SK-N-SH (cell line): ENCODE results near the gene ADAMTS9. TPM values are rescaled to one million over a fixed set of nuclear protein-coding genes. Genes with fewer than 3 reads are reported as not detected.

ENCODE experiments used
- CTCF ChIA-PET: fragments of 300-600, 350-600 bp; formaldehyde crosslinking; extraction: SDS; loops from one replicate; lab custom pipeline; 2021; lab: Yijun Ruan, JAX
- POLR2A ChIA-PET: fragments of 350-600 bp; sonication (Branson Sonifier 250); formaldehyde crosslinking; extraction: SDS; loops from one replicate; lab custom pipeline; 2020; ENCODE audit warnings: antibody characterized with exemption, inconsistent platforms; lab: Yijun Ruan, JAX
- DNase-seq: peaks from one replicate; pipeline ENCODE4 v3.0.0; 2012
- H2AFZ ChIP-seq: fragments of 200-600 bp; sonication (generic); 2 replicates; pipeline ENCODE4 v1.8.1; 2016; ENCODE audit warnings: antibody characterized with exemption, mild to moderate bottlenecking, low read depth
- H3F3A ChIP-seq: fragments of 200-600 bp; sonication (generic); replicated peaks from 2 replicates; pipeline ENCODE3; 2016; ENCODE audit warnings: antibody characterized with exemption, mild to moderate bottlenecking; ENCODE audit not compliant: insufficient read depth
- H3K27ac ChIP-seq, 2 experiments: fragments of 200-500 bp in 1 of 2; fragments of 200-600 bp in 1 of 2; sonication (Bioruptor generic) in 1 of 2; sonication (generic), shearing (Covaris generic) in 1 of 2; 2 replicates each; pipeline versions ENCODE4 v1.5.1 to v1.6.1; 2014 to 2016; ENCODE audit warnings: low read depth in 2 of 2, inconsistent platforms in 1 of 2, low read length in 1 of 2, mild to moderate bottlenecking in 1 of 2, mixed read lengths in 1 of 2
- H3K27me3 ChIP-seq: fragments of 200-600 bp; sonication (generic), shearing (Covaris generic); 2 replicates; pipeline ENCODE4 v1.6.1; 2016; ENCODE audit warnings: mixed run types; ENCODE audit not compliant: insufficient read depth
- H3K36me3 ChIP-seq, 2 experiments: fragments of 200-500 bp in 1 of 2; fragments of 200-600 bp in 1 of 2; sonication (Bioruptor generic) in 1 of 2; sonication (generic) in 1 of 2; replicated peaks in 1 of 2; 2 replicates each; pipeline versions ENCODE3 to v1.5.1; 2014 to 2016; ENCODE audit warnings: low read length in 1 of 2, mild to moderate bottlenecking in 1 of 2; ENCODE audit not compliant: insufficient read depth in 2 of 2, control insufficient read depth in 1 of 2
- H3K4me1 ChIP-seq, 2 experiments: fragments of 200-500 bp in 1 of 2; fragments of 200-600 bp in 1 of 2; sonication (Bioruptor generic) in 1 of 2; sonication (generic), shearing (Covaris generic) in 1 of 2; 2 replicates each; pipeline versions ENCODE4 v1.5.1 to v1.6.1; 2014 to 2016; ENCODE audit warnings: low read depth in 1 of 2, low read length in 1 of 2, mixed run types in 1 of 2; ENCODE audit not compliant: insufficient read depth in 2 of 2, control insufficient read depth in 1 of 2
- H3K4me2 ChIP-seq: fragments of 200-600 bp; sonication (generic), shearing (Covaris generic); 2 replicates; pipeline ENCODE4 v1.6.1; 2017; ENCODE audit warnings: mixed run types
- H3K4me3 ChIP-seq, 2 experiments: fragments of 200-500 bp in 1 of 2; fragments of 200-600 bp in 1 of 2; sonication (Bioruptor generic) in 1 of 2; sonication (generic), shearing (Covaris generic) in 1 of 2; 2 replicates each; pipeline versions ENCODE4 v1.5.1 to v1.8.1; 2014 to 2016; ENCODE audit warnings: low read depth in 2 of 2, inconsistent platforms in 1 of 2, low read length in 1 of 2, mild to moderate bottlenecking in 1 of 2, mixed read lengths in 1 of 2, moderate library complexity in 1 of 2
- H3K79me2 ChIP-seq: fragments of 200-600 bp; sonication (generic); 2 replicates; pipeline ENCODE4 v1.8.1; 2017; ENCODE audit warnings: mild to moderate bottlenecking; ENCODE audit not compliant: insufficient read depth
- H3K9ac ChIP-seq: fragments of 200-600 bp; sonication (generic); 2 replicates; pipeline ENCODE4 v1.6.1; 2017; ENCODE audit warnings: mixed run types
- H3K9me2 ChIP-seq: fragments of 200-600 bp; sonication (generic); 2 replicates; pipeline ENCODE4 v1.6.1; 2017; ENCODE audit warnings: mixed run types
- H3K9me3 ChIP-seq: fragments of 200-600 bp; sonication (generic); 2 replicates; pipeline ENCODE4 v1.6.1; 2017; ENCODE audit warnings: mixed run types, mild to moderate bottlenecking, moderate library complexity
- H4K20me1 ChIP-seq: fragments of 200-600 bp; sonication (generic); 2 replicates; pipeline ENCODE4 v1.6.1; 2017; ENCODE audit warnings: mild to moderate bottlenecking, mixed run types; ENCODE audit not compliant: insufficient read depth
- CTCF ChIP-seq: fragments of 200-600 bp; sonication (generic); IDR thresholded peaks from 2 replicates; pipeline ENCODE4 v1.6.1; 2017; ENCODE audit warnings: antibody characterized with exemption, mild to moderate bottlenecking, moderate library complexity
- EP300 ChIP-seq, 2 experiments: IDR thresholded peaks; 2 replicates each; pipeline versions ENCODE4 v1.4.0 to v1.6.1; 2012; ENCODE audit warnings: borderline replicate concordance in 1 of 2, low read depth in 1 of 2, low read length in 1 of 2
- FOSL2 ChIP-seq: IDR thresholded peaks from 2 replicates; pipeline ENCODE4 v1.4.0; 2012; ENCODE audit warnings: low read depth, mild to moderate bottlenecking, moderate library complexity, borderline replicate concordance
- FOXJ3 ChIP-seq: sonication (generic); formaldehyde crosslinking; IDR thresholded peaks from 2 replicates; pipeline ENCODE4 v1.5.1; 2020; ENCODE audit warnings: mild to moderate bottlenecking, missing genetic modification reagents
- FOXM1 ChIP-seq: IDR thresholded peaks from 2 replicates; pipeline ENCODE4 v1.4.0; 2012; ENCODE audit warnings: low read depth, mild to moderate bottlenecking
- GABPA ChIP-seq: IDR thresholded peaks from 2 replicates; pipeline ENCODE4 v1.4.0; 2012; ENCODE audit warnings: low read depth, mild to moderate bottlenecking
- GATA2 ChIP-seq: sonication (generic); formaldehyde crosslinking; IDR thresholded peaks from 2 replicates; pipeline ENCODE4 v1.5.0; 2020; ENCODE audit warnings: mild to moderate bottlenecking, missing genetic modification reagents
- IRF3 ChIP-seq: fragments of 150-350 bp; IDR thresholded peaks from 2 replicates; pipeline ENCODE4 v1.6.1; 2016; ENCODE audit warnings: mild to moderate bottlenecking, low read depth, low read length
- MAX ChIP-seq: IDR thresholded peaks from 2 replicates; pipeline ENCODE4 v1.4.0; 2012; ENCODE audit warnings: low read depth
- NFIC ChIP-seq: IDR thresholded peaks from 2 replicates; pipeline ENCODE4 v1.4.0; 2012; ENCODE audit warnings: borderline replicate concordance
- PBX3 ChIP-seq: IDR thresholded peaks from 2 replicates; pipeline ENCODE4; 2012
- POLR2AphosphoS5 ChIP-seq: IDR thresholded peaks from 2 replicates; pipeline ENCODE4 v1.6.1; 2012; ENCODE audit warnings: low read depth, low read length
- REST ChIP-seq: IDR thresholded peaks from 2 replicates; pipeline ENCODE4 v1.6.1; 2012; ENCODE audit warnings: mild to moderate bottlenecking, low read depth, low read length, moderate library complexity
- RFX5 ChIP-seq: IDR thresholded peaks from 2 replicates; pipeline ENCODE4 v1.6.1; 2012; ENCODE audit warnings: mild to moderate bottlenecking, improper control_type of control experiment, low read length
- SIN3A ChIP-seq: IDR thresholded peaks from 2 replicates; pipeline ENCODE4 v1.6.1; 2012; ENCODE audit warnings: low read depth, mild to moderate bottlenecking, low read length, moderate library complexity, borderline replicate concordance
- SMC3 ChIP-seq: IDR thresholded peaks from 2 replicates; pipeline ENCODE4 v1.6.1; 2012; ENCODE audit warnings: low read depth, low read length, improper control_type of control experiment
- TAF1 ChIP-seq: IDR thresholded peaks from 2 replicates; pipeline ENCODE4 v1.6.1; 2012; ENCODE audit warnings: low read depth, mild to moderate bottlenecking, low read length, moderate library complexity, borderline replicate concordance
- YY1 ChIP-seq: IDR thresholded peaks from 2 replicates; pipeline ENCODE4 v1.4.0; 2012; ENCODE audit warnings: low read depth, mild to moderate bottlenecking
- WGBS: methylation state at CpG from one replicate; pipeline ENCODE4 v1.1.6; 2017; ENCODE audit warnings: low lambda C conversion rate; 5-methylcytosine and 5-hydroxymethylcytosine counted together
- polyA plus RNA-seq, 3 experiments: library from polyadenylated mRNA; depleted of rRNA; stranded (reverse); fragments of >200 nt; gene quantifications; 2 replicates each; pipeline ENCODE4 v1.2.3, GENCODE V29; 2012

ADAMTS9 gene
- polyA plus RNA-seq, 1 of the 3 experiments (the other 2 are of a cell fraction): 4.1 TPM

- TF ChIP-seq TAF1: no peak
- TF ChIP-seq IRF3: no peak
- TF ChIP-seq CTCF: no peak
Measured at GRCh38 chr3:64607032-64607551, 80.7 kb downstream of the ADAMTS9 start (continued).

GRCh38 chr3:64604313-64604712, 83.5 kb downstream of the ADAMTS9 start:
- Histone ChIP-seq H3K4me2 (no peak overlapping the region), H3K9ac (no peak overlapping the region), H3F3A (no peaks in the 10 kb centered on the region), H3K27me3 (no peaks in the 10 kb centered on the region), H3K4me3 (no peak overlapping the region), H3K9me2 (no peaks in the 10 kb centered on the region), H2AFZ (no peak overlapping the region), H3K27ac (peak overlapping the region in 1 of 2 experiments; percentile 28; a peak in 1 of 4 replicates), H3K4me1 (peaks cover 0 to 33% of the 10 kb centered on the region in 2 experiments; a peak in 2 of 4 replicates), H3K79me2 (no peaks in the 10 kb centered on the region), H3K9me3 (no peaks in the 10 kb centered on the region), H4K20me1 (no peaks in the 10 kb centered on the region), H3K36me3 (peaks cover 7 to 86% of the 10 kb centered on the region in 2 experiments)
- DNase-seq: no peak
- WGBS: 73% methylated on average over 3 of the region's 3 CpGs
- ChIA-PET CTCF (interaction anchor here (0.8 kb wide), 1 partner anchor 8 kb away, joined by 3 read pairs; no protein-coding TSS in a partner anchor), POLR2A (no interaction called here)
- TF ChIP-seq REST (no peak), EP300 (IDR thresholded peaks at IDR 0.05; ENCODE audit: borderline replicate concordance in 1 of 2, low read depth in 1 of 2, low read length in 1 of 2) (no peak), SIN3A (no peak), POLR2AphosphoS5 (no peak), PBX3 (no peak), FOSL2 (no peak), FOXJ3 (no peak), GABPA (no peak), MAX (no peak), NFIC (no peak), RFX5 (no peak), CTCF (no peak), FOXM1 (no peak), TAF1 (no peak), GATA2 (no peak), SMC3 (no peak), YY1 (no peak)
